ENCODE measurements around the gene KLHDC8A. TPM values are rescaled to one million over a fixed set of nuclear protein-coding genes. Genes with fewer than 3 reads are reported as not detected.

Gene KLHDC8A
- total and polyA plus RNA-seq, 2 of the 13 experiments (the other 11 are each of a cell fraction or from before 2014, with no cell fraction given) = not detected

- TF ChIP-seq ZNF451 (CRISPR knock-in tag; IDR thresholded peaks at IDR 0.05) (0 out of 2 replicates have a peak, but pooled peaks have one; percentile 37), NCOA1 (CRISPR knock-in tag; IDR thresholded peaks at IDR 0.05) (0 out of 2 replicates have a peak, but pooled peaks have one; percentile 65), SOX6 (IDR thresholded peaks at IDR 0.05) (no peak), SOX6 (CRISPR knock-in tag; IDR thresholded peaks at IDR 0.05) (0 out of 2 replicates have a peak, but pooled peaks have one; percentile 19), NCOA2 (CRISPR knock-in tag; IDR thresholded peaks at IDR 0.05) (peak; percentile 24; the same call in 1 of the 2 replicates), ZNF644 (CRISPR knock-in tag; IDR thresholded peaks at IDR 0.05; ENCODE audit: low read depth) (0 out of 2 replicates have a peak, but pooled peaks have one; percentile 40), ZNF556 (CRISPR knock-in tag; IDR thresholded peaks at IDR 0.05; ENCODE audit: borderline replicate concordance) (0 out of 2 replicates have a peak, but pooled peaks have one; percentile 68), NFE2 (CRISPR knock-in tag; IDR thresholded peaks at IDR 0.05) (no peak), KAT8 (CRISPR knock-in tag; IDR thresholded peaks at IDR 0.05) (peak; percentile 29; the same call in 1 of the 2 replicates), HES4 (CRISPR knock-in tag; IDR thresholded peaks at IDR 0.05; ENCODE audit: borderline replicate concordance) (no peak), HMGXB3 (CRISPR knock-in tag; IDR thresholded peaks at IDR 0.05; ENCODE audit: borderline replicate concordance) (no peak), ZFP91 (CRISPR knock-in tag; IDR thresholded peaks at IDR 0.05; ENCODE audit: borderline replicate concordance) (peak; percentile 20; the same call in 1 of the 2 replicates), UBTF (CRISPR knock-in tag; IDR thresholded peaks at IDR 0.05) (peak; percentile 17; the same call in 1 of the 2 replicates), ELF3 (CRISPR knock-in tag; IDR thresholded peaks at IDR 0.05) (0 out of 2 replicates have a peak, but pooled peaks have one; percentile 27), ZNF687 (CRISPR knock-in tag; IDR thresholded peaks at IDR 0.05) (peak; percentile 66), HNF4G (IDR thresholded peaks at IDR 0.05; ENCODE audit: borderline replicate concordance, low read depth, low read length) (peak; percentile 23; the same call in 1 of the 2 replicates), HNF4G (CRISPR knock-in tag; IDR thresholded peaks at IDR 0.05; ENCODE audit: borderline replicate concordance, low read depth) (no peak)
Observed at GRCh38 chr1:205317311-205317917, 39.3 kb downstream of the KLHDC8A start (continued).

All from HepG2 (cell line).